ENCODE measurements around the gene THYN1. TPM values are rescaled to one million over a fixed set of nuclear protein-coding genes. Genes with fewer than 3 reads are reported as not detected.

Gene THYN1
- total and polyA plus RNA-seq, 2 of the 13 experiments (the other 11 are each of a cell fraction or from before 2014, with no cell fraction given), result 36.1 to 87.6 TPM

- no peak for TF ChIP-seq ZNF879 (CRISPR knock-in tag; IDR thresholded peaks at IDR 0.05)
- no peak for TF ChIP-seq GTF3A (CRISPR knock-in tag; conservative IDR thresholded peaks at IDR 0.05)
- TF ChIP-seq MLXIP (CRISPR knock-in tag; IDR thresholded peaks at IDR 0.05; ENCODE audit: borderline replicate concordance), result no peak
- TF ChIP-seq JDP2 (CRISPR knock-in tag; IDR thresholded peaks at IDR 0.05; ENCODE audit: borderline replicate concordance), result no peak
- no peak for TF ChIP-seq CCDC6 (CRISPR knock-in tag; IDR thresholded peaks at IDR 0.05)
- no peak for TF ChIP-seq JUND (CRISPR knock-in tag; IDR thresholded peaks at IDR 0.05)
- no peak for TF ChIP-seq SIX4 (CRISPR knock-in tag; IDR thresholded peaks at IDR 0.05)
- TF ChIP-seq HIC2 (CRISPR knock-in tag; IDR thresholded peaks at IDR 0.05; ENCODE audit: low read depth), result no peak
- TF ChIP-seq FOXP4 (CRISPR knock-in tag; IDR thresholded peaks at IDR 0.05), result no peak
- peak; percentile 48; the same call in 1 of the 2 replicates for TF ChIP-seq CREB1 (IDR thresholded peaks at IDR 0.05)
- peak; percentile 91 for TF ChIP-seq CREB1 (CRISPR knock-in tag; IDR thresholded peaks at IDR 0.05)
- TF ChIP-seq UBTF (CRISPR knock-in tag; IDR thresholded peaks at IDR 0.05), result peak; percentile 90
- TF ChIP-seq RXRB (CRISPR knock-in tag; IDR thresholded peaks at IDR 0.05; ENCODE audit: borderline replicate concordance), result peak; percentile 42; the same call in 1 of the 2 replicates
- TF ChIP-seq ARNTL (CRISPR knock-in tag; IDR thresholded peaks at IDR 0.05), result no peak
- TF ChIP-seq ADNP (CRISPR knock-in tag; IDR thresholded peaks at IDR 0.05), result no peak
- no peak for TF ChIP-seq ZBTB20 (CRISPR knock-in tag; IDR thresholded peaks at IDR 0.05; ENCODE audit: borderline replicate concordance, low read depth)
- no peak for TF ChIP-seq ZNF746 (CRISPR knock-in tag; IDR thresholded peaks at IDR 0.05)
- TF ChIP-seq ZNF256 (CRISPR knock-in tag; conservative IDR thresholded peaks at IDR 0.05), result no peak
- no peak for TF ChIP-seq NFIB (CRISPR knock-in tag; IDR thresholded peaks at IDR 0.05; ENCODE audit: borderline replicate concordance)
- peak; percentile 32 for TF ChIP-seq NFYC (CRISPR knock-in tag; IDR thresholded peaks at IDR 0.05)
Measured at GRCh38 chr11:134253188-134253993, at the start of gene THYN1, which contains the start of gene ACAD8 (continued).
